ENCODE results near the gene S100A5.

S100A5 gene

GRCh38 chr1:153547560-153548551, 7.1 kb upstream of the S100A5 start:
- no peak for DNase-seq (ENCODE audit: low read depth)

DNA sequence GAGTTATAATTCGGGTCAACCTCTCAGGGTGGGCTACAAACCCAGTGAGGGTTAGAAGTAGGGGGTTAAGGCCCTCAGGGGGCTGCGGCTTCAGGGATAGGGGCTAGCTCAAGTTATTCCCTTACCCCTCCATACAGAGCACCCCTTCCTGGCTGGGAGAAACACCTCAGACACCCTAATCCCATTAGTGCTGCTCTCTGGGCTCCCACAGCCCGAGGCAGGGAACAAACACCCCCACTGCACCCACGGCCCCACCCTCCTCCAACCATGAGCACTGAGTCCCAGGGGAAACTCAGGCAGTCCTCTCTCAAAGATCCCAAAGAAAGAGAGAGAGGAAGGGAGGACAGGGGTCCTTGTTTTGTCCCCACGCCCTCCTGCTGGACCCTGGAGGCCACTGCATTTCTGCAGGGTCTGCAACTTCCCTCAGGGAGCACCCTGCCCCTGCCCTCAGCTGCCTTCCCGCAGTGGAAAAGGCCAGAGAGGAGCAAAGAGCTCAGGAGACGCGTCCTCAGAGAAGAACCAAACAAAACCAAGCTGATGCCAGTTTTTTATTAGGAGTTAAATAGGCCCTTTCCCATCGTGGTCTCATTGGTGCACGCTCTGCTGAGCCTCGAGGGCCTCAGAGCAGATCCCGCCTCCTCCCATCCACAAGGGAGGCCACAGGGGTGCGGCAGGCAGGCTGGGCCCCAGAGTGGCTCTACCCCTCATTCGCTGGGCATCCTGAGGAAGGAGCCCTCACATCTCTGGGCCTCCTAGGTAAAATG, 6.2 kb upstream of the S100A5 start:
- no peak for DNase-seq (ENCODE audit: low read depth)

GRCh38 chr1:153546371-153546770, 5.6 kb upstream of the S100A5 start:
- DNase-seq (ENCODE audit: low read depth), result no peak

GRCh38 chr1:153545067-153546055, 4.6 kb upstream of the S100A5 start, which contains the start of gene S100A4:
Gene S100A4, minus strand, starts transcription at chr1:153545806. Its CDS starts 1,012 bp downstream, at chr1:153544794.
- DNase-seq (ENCODE audit: low read depth), result peak; percentile 95

GRCh38 chr1:153544453-153545066, 3.8 kb upstream of the S100A5 start:
- no peak for DNase-seq (ENCODE audit: low read depth)

GRCh38 chr1:153543736-153544135, 3.0 kb upstream of the S100A5 start:
- no peak for DNase-seq (ENCODE audit: low read depth)

- no peak for DNase-seq (ENCODE audit: low read depth)
Observed at GRCh38 chr1:153542956-153543711, 2.4 kb upstream of the S100A5 start.

- no peak for DNase-seq (ENCODE audit: low read depth)
Observed at GRCh38 chr1:153541641-153542590, 1.2 kb upstream of the S100A5 start.

DNA sequence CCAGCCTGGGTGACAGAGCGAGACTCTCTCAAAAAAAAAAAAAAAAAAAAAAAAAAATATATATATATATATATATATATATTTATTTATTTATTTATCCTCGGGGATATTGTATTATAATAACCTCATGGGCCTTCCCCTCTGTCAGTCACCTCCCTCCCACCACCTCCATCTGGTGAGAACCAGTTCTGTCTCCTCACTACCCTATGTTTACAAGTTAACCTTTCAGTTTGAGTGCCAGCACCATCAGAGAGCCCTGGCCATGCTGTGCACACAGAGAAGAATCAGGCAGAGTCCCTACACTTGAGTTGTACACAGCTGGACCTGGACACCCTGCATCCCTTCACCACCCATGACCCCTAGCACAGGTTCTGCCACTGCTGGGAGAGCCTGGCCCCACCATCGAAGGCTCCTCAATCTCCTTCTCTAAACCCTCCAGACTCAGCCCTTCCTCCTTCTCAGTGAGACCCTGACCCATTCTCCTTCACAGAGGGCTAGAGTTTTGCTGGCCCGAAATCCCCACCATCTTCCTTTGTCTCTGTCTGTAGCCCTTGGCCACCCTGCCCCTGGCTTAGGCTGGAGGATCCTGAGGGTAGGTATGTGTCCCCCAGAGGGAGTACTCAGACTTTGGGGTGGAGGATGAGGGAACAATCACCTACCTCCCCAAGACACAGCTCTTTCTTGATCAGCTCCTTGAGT, 1.2 kb downstream of the S100A5 start:
- no peak for DNase-seq (ENCODE audit: low read depth)

GRCh38 chr1:153538315-153538821, 2.4 kb downstream of the S100A5 start:
- DNase-seq (ENCODE audit: low read depth), result no peak

- no peak for DNase-seq (ENCODE audit: low read depth)
Observed at GRCh38 chr1:153537376-153537730, 3.4 kb downstream of the S100A5 start.

GRCh38 chr1:153536671-153537375, 3.9 kb downstream of the S100A5 start:
- no peak for DNase-seq (ENCODE audit: low read depth)

GRCh38 chr1:153536012-153536670, 4.6 kb downstream of the S100A5 start:
- peak; percentile 86 for DNase-seq (ENCODE audit: low read depth)

GRCh38 chr1:153535242-153536011, 5.3 kb downstream of the S100A5 start, which contains the start of gene S100A6:
Gene S100A6, minus strand, starts transcription at chr1:153535991. Its CDS starts 652 bp downstream, at chr1:153535339.
- no peak for DNase-seq (ENCODE audit: low read depth)

GRCh38 chr1:153534925-153535241, 5.9 kb downstream of the S100A5 start:
- DNase-seq (ENCODE audit: low read depth), result no peak

DNA sequence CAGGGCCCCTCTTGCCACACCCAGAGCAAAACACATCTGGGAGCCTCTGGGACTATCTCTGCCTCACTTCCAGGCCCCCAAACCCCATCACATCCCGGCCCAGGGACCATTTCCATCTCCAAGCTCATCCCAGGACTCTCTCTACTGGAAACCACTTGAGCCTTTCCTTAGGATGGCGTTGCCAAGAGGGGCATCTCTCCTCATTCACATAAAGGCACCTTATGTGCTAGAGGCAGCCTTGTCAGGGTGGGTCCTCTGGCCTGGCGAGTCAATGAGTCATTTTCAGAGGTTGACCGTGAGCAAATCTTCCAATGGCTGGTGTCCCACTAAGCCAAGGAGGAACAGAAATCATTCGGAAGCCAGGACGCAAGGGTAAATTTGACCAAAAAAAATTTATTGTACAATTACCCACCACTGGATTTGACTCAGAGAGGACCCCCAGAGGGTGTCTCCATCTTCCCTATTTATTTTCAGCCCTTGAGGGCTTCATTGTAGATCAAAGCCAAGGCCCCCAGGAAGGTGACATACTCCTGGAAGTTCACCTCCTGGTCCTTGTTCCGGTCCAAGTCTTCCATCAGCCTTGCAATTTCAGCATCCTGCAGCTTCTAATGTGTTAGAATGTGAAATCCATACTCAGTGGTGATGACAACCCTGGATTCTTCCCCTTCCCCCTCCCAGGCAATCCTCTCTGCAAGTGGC, 6.4 kb downstream of the S100A5 start:
- DNase-seq (ENCODE audit: low read depth), result no peak
